T-cell (primary cell): Measurements from ENCODE around the gene CALM3. TPM values are rescaled to one million over a fixed set of nuclear protein-coding genes. Genes with fewer than 3 reads are reported as not detected.
A peak's percentile ranks its signal among the peaks of the same experiment; 100 is the strongest.

Source experiments
- ATAC-seq, 4 experiments: fragments of 200-7000 bp in 3 of 4; fragments of 150-1000 bp in 1 of 4; cut with Tn5 transposase; replicated peaks in 1 of 4; 1 replicate in 3 of 4; 2 replicates in 1 of 4; pipeline ENCODE4 v1.10.0; 2021; ENCODE audit warnings: moderate library complexity in 3 of 4, mild to moderate bottlenecking in 2 of 4, moderate number of reproducible peaks in 1 of 4
- CTCF ChIA-PET, 2 donors: fragments of 300-600 bp; sonication (Branson Sonifier 250); formaldehyde crosslinking; loops; one replicate each; lab custom pipeline; 2022; ENCODE audit warnings: antibody characterized with exemption in 2 of 2; lab: Charles Lee
- POLR2A ChIA-PET, 2 donors: fragments of 300-600 bp; sonication (Branson Sonifier 250); formaldehyde crosslinking; loops; one replicate each; lab custom pipeline; 2022; ENCODE audit warnings: antibody characterized with exemption in 2 of 2; lab: Charles Lee
- DNase-seq, 35 experiments: peaks; one replicate each; pipeline versions ENCODE4 v3.0.0 to v3.0.0-alpha.2; 2013 to 2023
- H3K27ac ChIP-seq: one replicate; pipeline ENCODE4 v1.5.1; 2013; ENCODE audit warnings: low read length
- H3K27me3 ChIP-seq, 2 experiments: replicated peaks in 1 of 2; 1 replicate in 1 of 2; 2 replicates in 1 of 2; pipeline versions ENCODE4 v1.6.1 to v1.7.0; 2013; ENCODE audit warnings: low read length in 1 of 2, mixed read lengths in 1 of 2; ENCODE audit not compliant: control insufficient read depth in 2 of 2, insufficient read depth in 2 of 2; ENCODE audit errors: extremely low read depth in 1 of 2
- H3K36me3 ChIP-seq, 2 donors: 1 replicate in 1 of 2; 2 replicates in 1 of 2; pipeline versions ENCODE4 v1.6.1 to v1.7.0; 2013; ENCODE audit warnings: low read length in 1 of 2; ENCODE audit not compliant: control insufficient read depth in 2 of 2, insufficient read depth in 1 of 2; ENCODE audit errors: extremely low read depth in 1 of 2
- H3K4me1 ChIP-seq, 2 experiments: 1 replicate in 1 of 2; 2 replicates in 1 of 2; pipeline versions ENCODE4 v1.6.1 to v1.7.0; 2013; ENCODE audit warnings: low read length in 2 of 2, mixed read lengths in 1 of 2; ENCODE audit not compliant: insufficient read depth in 2 of 2, control insufficient read depth in 1 of 2; ENCODE audit errors: extremely low read depth in 1 of 2
- H3K4me3 ChIP-seq, 2 donors: 1 replicate in 1 of 2; 2 replicates in 1 of 2; pipeline versions ENCODE4 v1.5.1 to v1.7.0; 2013; ENCODE audit warnings: mild to moderate bottlenecking in 2 of 2, low read length in 1 of 2, moderate library complexity in 1 of 2; ENCODE audit not compliant: control insufficient read depth in 1 of 2; ENCODE audit errors: extremely low read depth in 1 of 2
- H3K9me3 ChIP-seq: 2 replicates; pipeline ENCODE4 v1.7.0; 2013
- H3K27ac Mint-ChIP-seq, 2 donors: one replicate each; pipeline ENCODE4 v1.8.0; 2020 to 2021; ENCODE audit warnings: mild to moderate bottlenecking in 2 of 2, mixed read lengths in 2 of 2
- H3K27me3 Mint-ChIP-seq, 2 donors: one replicate each; pipeline ENCODE4 v1.8.0; 2021 to 2022; ENCODE audit warnings: mixed read lengths in 2 of 2
- H3K36me3 Mint-ChIP-seq: one replicate; pipeline ENCODE4 v1.8.0; 2021; ENCODE audit warnings: mixed read lengths
- H3K4me1 Mint-ChIP-seq, 3 donors: one replicate each; pipeline ENCODE4 v1.8.0; 2020 to 2022; ENCODE audit warnings: mixed read lengths in 3 of 3, mild to moderate bottlenecking in 1 of 3
- H3K4me3 Mint-ChIP-seq, 3 donors: one replicate each; pipeline ENCODE4 v1.8.0; 2020 to 2022; ENCODE audit warnings: mild to moderate bottlenecking in 3 of 3, mixed read lengths in 3 of 3, moderate library complexity in 3 of 3
- H3K9me3 Mint-ChIP-seq, 3 donors: one replicate each; pipeline ENCODE4 v1.8.0; 2020 to 2022; ENCODE audit warnings: mixed read lengths in 3 of 3
- WGBS: methylation state at CpG from one replicate; pipeline ENCODE4 v1.1.5; 2013; ENCODE audit warnings: missing lambda C conversion rate; ENCODE audit not compliant: insufficient coverage; 5-methylcytosine and 5-hydroxymethylcytosine counted together
- total RNA-seq, 35 experiments: library from RNA in 6 of 35; stranded (reverse) in 6 of 35; fragments of 120-200 nt in 1 of 35; gene quantifications; one replicate each; pipeline versions ENCODE4 v1.2.1 to v1.2.4 and lab custom pipeline; 2013 to 2026

The CALM3 gene
- total RNA-seq, 5 donors from 2014 or later (not counting 1 experiment from before 2014, with no cell fraction given), result 183 to 256 (median 208) TPM

DNA sequence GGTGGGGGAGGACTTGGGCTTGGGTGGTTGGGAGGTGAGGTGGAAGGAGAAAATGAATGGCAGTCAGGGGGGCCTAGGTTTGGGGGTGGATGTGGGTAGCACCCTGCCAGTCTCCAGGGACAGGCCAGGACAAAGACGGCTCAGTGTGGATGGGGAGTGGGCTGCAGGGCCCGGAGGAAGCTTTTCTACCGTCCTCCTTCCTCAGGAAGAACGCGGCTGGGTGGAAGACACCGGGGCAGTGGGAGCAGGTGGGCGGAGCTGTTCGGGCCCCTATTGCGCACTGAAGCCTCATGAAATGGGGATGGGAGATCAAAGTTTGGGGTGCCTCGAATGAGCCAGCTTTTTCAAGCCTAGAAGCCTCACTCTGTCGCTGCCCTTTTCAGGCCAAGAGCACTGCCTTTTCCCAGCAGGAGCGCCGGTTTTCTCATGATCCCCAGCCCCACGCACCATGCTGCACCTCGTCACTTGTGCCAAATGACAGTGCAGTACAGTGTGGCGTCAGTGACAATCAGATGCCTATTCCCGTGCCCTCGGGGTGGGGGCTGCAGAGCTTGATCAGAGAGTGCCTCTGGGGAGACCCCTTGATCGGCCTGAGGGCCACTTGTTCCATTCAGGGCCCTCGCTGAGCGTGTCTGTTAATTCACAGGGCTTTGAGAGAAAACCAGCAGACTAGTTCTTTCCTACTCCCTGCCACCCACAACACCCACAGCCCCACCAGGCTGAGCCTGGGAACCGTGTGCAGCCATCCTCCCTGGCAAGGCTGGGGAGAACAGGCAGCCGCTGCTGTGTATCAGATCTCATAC is 1.5 kb downstream of the CALM3 start:
- H3K27me3 ChIP-seq, result no peaks in the 10 kb centered on the region
- H3K36me3 Mint-ChIP-seq, result peaks cover 21% of the 10 kb centered on the region
- peaks cover 8 to 11% (median 10%) of the 10 kb centered on the region in 3 donors for H3K9me3 Mint-ChIP-seq
- CTCF ChIA-PET, result interaction anchor here (1.4 to 3.6 kb wide), 3 partner anchors 9 to 14 kb away, joined by 3 to 27 read pairs (median 3); no protein-coding TSS in a partner anchor
- WGBS, result 3% methylated on average over 20 of the region's 23 CpGs
- POLR2A ChIA-PET, result interaction anchor here (0.6 to 0.8 kb wide), 4 partner anchors 16 to 1164 kb away, joined by 3 to 9 read pairs (median 8); no protein-coding TSS in a partner anchor
- peaks cover 41 to 55% (median 43%) of the 10 kb centered on the region in 3 donors for H3K4me1 Mint-ChIP-seq
- H3K27ac Mint-ChIP-seq, result peak overlapping the region; percentile 91 to 95
- no peak for ATAC-seq
- H3K4me3 Mint-ChIP-seq, result peak overlapping the region; percentile 90 to 99 (median 97)
- H3K4me3 ChIP-seq, result peak overlapping the region; percentile 86 to 97
- DNase-seq, result peak in 1 of 35 experiments; percentile 46
- peaks cover 7 to 48% of the 10 kb centered on the region in 2 experiments for H3K4me1 ChIP-seq
- H3K9me3 ChIP-seq, result no peaks in the 10 kb centered on the region
- peak overlapping the region; percentile 77 for H3K27ac ChIP-seq
- H3K27me3 Mint-ChIP-seq, result peaks cover 0 to 2% of the 10 kb centered on the region in 2 donors
- peaks cover 0 to 34% of the 10 kb centered on the region in 2 donors for H3K36me3 ChIP-seq

DNA sequence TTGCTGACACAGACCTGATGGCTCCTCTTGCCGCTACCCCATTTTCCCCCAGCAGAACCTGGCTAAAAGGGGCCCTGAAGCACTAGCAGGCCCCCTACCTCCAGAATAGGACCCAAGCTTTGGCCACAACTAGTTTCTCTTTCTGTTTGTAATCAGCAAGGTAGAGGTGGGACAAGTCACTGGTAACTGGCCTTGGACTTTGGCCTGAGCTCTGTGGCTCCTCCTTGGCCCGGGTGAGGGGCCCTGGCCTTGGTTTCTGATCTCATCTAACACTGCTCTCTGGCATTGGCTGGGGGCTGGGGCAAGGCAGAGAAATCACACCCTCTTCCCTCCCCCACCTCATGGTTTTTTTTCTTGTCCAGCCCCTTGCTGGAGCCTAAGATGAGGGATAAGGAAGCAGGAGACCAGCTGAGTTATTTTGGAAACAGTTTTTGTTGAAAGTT is 2.1 kb downstream of the CALM3 start:
- H3K36me3 Mint-ChIP-seq, result peaks cover 27% of the 10 kb centered on the region
- ChIA-PET POLR2A (interaction anchor here in 1 of 2 donors (0.8 kb wide), 1 partner anchor 16 kb away, joined by 3 read pairs; no protein-coding TSS in a partner anchor), CTCF (interaction anchor here (0.6 to 3.6 kb wide), 3 partner anchors 9 to 106 kb away, joined by 3 to 27 read pairs (median 3); no protein-coding TSS in a partner anchor)
- WGBS, result no CpG with 5 or more reads among the region's 2 CpGs
- peak overlapping the region; percentile 90 to 99 (median 97) for H3K4me3 Mint-ChIP-seq
- peaks cover 6 to 9% (median 8%) of the 10 kb centered on the region in 3 donors for H3K9me3 Mint-ChIP-seq
- Histone ChIP-seq H3K4me1 (peaks cover 7 to 48% of the 10 kb centered on the region in 2 experiments), H3K9me3 (no peaks in the 10 kb centered on the region), H3K36me3 (peaks cover 1 to 40% of the 10 kb centered on the region in 2 donors), H3K27me3 (no peaks in the 10 kb centered on the region), H3K27ac (peak overlapping the region; percentile 77), H3K4me3 (peak overlapping the region; percentile 86 to 97)
- H3K27ac Mint-ChIP-seq, result peak overlapping the region; percentile 91 to 95
- ATAC-seq, result no peak
- peaks cover 47 to 61% (median 49%) of the 10 kb centered on the region in 3 donors for H3K4me1 Mint-ChIP-seq
- H3K27me3 Mint-ChIP-seq, result peaks cover 0 to 2% of the 10 kb centered on the region in 2 donors
- DNase-seq, result no peak

DNA sequence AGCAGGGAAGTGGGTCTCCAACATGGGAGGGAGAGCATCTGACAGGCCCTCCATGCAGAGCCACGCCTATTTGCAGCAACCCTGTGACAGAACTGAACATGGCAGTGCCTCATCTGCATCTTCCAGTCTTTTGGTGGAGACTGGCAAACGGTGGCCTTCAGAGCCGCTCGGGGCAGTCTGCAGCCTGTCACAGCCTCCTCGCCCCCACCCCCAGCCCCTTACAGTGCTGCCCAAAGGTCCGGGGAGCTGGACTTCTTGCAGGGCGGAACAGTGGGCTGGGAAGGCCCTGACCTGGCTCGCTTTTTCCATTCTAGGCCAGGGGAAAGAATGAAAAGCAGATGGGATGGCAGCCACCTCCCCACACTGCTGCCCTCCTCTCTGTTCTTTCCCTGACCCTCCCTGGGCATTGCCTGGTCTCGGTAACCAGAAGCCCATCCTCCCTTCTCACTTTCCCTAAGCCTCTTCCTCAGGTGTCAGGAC is 2.7 kb downstream of the CALM3 start:
- Mint-ChIP-seq H3K36me3 (peaks cover 25% of the 10 kb centered on the region), H3K27ac (peak overlapping the region; percentile 91 to 95), H3K4me1 (peaks cover 49 to 64% (median 50%) of the 10 kb centered on the region in 3 donors), H3K4me3 (peak overlapping the region; percentile 90 to 99 (median 97)), H3K9me3 (peaks cover under 1 to 3% (median 2%) of the 10 kb centered on the region in 3 donors), H3K27me3 (peaks cover 0 to 2% of the 10 kb centered on the region in 2 donors)
- H3K27ac ChIP-seq, result peak overlapping the region; percentile 77
- H3K4me3 ChIP-seq, result no peak overlapping the region
- H3K36me3 ChIP-seq, result peaks cover 7 to 46% of the 10 kb centered on the region in 2 donors
- H3K4me1 ChIP-seq, result peaks cover 7 to 48% of the 10 kb centered on the region in 2 experiments
- ChIA-PET CTCF (interaction anchor here in 1 of 2 donors (0.6 to 3.6 kb wide), 2 partner anchors 8 to 106 kb away, joined by 3 to 27 read pairs; no protein-coding TSS in a partner anchor), POLR2A (no interaction called here)
- H3K9me3 ChIP-seq, result no peaks in the 10 kb centered on the region
- no peaks in the 10 kb centered on the region for H3K27me3 ChIP-seq
- 74% methylated on average over 3 of the region's 9 CpGs for WGBS
- ATAC-seq (no peak), DNase-seq (no peak)

DNA sequence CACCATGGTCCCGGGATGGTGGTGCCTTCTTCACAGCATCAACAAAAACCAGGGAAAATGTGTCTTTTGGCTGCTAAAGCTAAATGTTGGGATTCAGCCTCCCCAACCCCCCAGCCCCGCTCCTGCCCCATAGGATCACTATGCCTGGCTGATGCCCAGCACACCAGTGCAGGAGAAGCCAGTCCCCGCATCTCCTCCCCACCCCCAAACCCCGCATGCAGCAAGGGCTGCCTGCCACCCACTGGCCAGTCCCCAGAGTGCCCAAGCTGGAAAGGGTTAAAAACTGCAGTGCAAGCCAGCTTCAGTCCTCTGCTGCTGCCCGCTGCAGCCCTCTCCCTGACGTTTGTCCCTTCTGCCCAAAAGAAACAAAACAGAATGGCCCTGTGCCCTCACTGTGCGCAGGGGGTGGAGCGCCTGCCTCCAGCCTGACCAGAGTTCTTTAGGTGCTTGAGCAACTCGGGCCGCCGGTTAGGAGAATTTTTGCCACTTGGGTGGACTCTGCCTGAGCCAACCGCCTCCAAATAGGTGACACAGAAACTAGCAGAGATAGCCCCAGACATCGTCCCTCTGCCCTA is 3.7 kb downstream of the CALM3 start:
- Mint-ChIP-seq H3K36me3 (peaks cover 34% of the 10 kb centered on the region), H3K9me3 (no peaks in the 10 kb centered on the region), H3K4me1 (peaks cover 57 to 71% (median 60%) of the 10 kb centered on the region in 3 donors), H3K27me3 (peaks cover 0 to 2% of the 10 kb centered on the region in 2 donors), H3K4me3 (no peak overlapping the region), H3K27ac (peak overlapping the region in 1 of 2 donors; percentile 91)
- 92% methylated on average over 11 of the region's 13 CpGs for WGBS
- H3K4me1 ChIP-seq, result peaks cover 9 to 53% of the 10 kb centered on the region in 2 experiments
- POLR2A ChIA-PET, result no interaction called here
- CTCF ChIA-PET, result interaction anchor here in 1 of 2 donors (0.5 to 0.6 kb wide), 2 partner anchors 13 to 680 kb away, joined by 3 to 9 read pairs; no protein-coding TSS in a partner anchor
- ATAC-seq (no peak), DNase-seq (no peak)
- H3K4me3 ChIP-seq, result no peak overlapping the region
- no peak overlapping the region for H3K27ac ChIP-seq
- no peaks in the 10 kb centered on the region for H3K9me3 ChIP-seq
- no peaks in the 10 kb centered on the region for H3K27me3 ChIP-seq
- H3K36me3 ChIP-seq, result peaks cover 9 to 57% of the 10 kb centered on the region in 2 donors

DNA sequence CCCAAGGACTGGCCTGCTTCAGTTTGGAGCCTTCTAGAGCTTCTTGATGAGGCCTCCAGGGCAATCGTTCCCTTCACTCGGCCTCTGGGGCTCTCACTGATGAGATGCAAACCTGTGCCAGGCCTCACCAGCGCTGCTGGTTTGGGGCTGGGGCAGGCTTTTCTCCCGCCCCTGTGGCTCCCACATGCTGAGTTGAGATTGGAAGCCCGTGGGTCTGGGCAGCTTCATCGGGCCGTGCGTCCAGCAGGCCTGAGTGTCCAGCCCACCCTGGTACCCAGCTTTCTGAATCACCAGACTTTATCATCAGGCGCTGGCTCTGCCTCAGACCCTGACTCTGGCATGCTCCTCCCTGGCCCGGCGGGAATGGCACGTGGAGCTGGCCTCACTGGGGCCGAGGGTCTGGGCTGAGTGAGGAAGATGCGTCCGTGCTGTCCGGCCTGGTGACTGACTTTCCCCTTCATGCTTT is 4.3 kb downstream of the CALM3 start:
- no peak overlapping the region for H3K4me3 Mint-ChIP-seq
- H3K9me3 Mint-ChIP-seq, result no peaks in the 10 kb centered on the region
- H3K36me3 Mint-ChIP-seq, result peaks cover 38% of the 10 kb centered on the region
- peaks cover 57 to 71% (median 65%) of the 10 kb centered on the region in 3 donors for H3K4me1 Mint-ChIP-seq
- POLR2A ChIA-PET, result no interaction called here
- ATAC-seq (no peak), DNase-seq (no peak)
- no peak overlapping the region for H3K4me3 ChIP-seq
- peaks cover 13 to 53% of the 10 kb centered on the region in 2 experiments for H3K4me1 ChIP-seq
- H3K36me3 ChIP-seq, result peaks cover 12 to 60% of the 10 kb centered on the region in 2 donors
- no peaks in the 10 kb centered on the region for H3K9me3 ChIP-seq
- no peaks in the 10 kb centered on the region for H3K27me3 ChIP-seq
- 85% methylated on average over 8 of the region's 16 CpGs for WGBS
- peaks cover 0 to 2% of the 10 kb centered on the region in 2 donors for H3K27me3 Mint-ChIP-seq
- peak overlapping the region in 1 of 2 donors; percentile 91 for H3K27ac Mint-ChIP-seq
- no peak overlapping the region for H3K27ac ChIP-seq
- CTCF ChIA-PET, result interaction anchor here (0.6 to 1.5 kb wide), 2 partner anchors 57 to 680 kb away, joined by 4 to 9 read pairs; no protein-coding TSS in a partner anchor
